Liver (tissue), 9 donors: ENCODE measurements around the gene PLN. TPM values are rescaled to one million over a fixed set of nuclear protein-coding genes. Genes with fewer than 3 reads are reported as not detected.

Source experiments
- DNase-seq: peaks from one replicate; pipeline ENCODE4 v3.0.0-alpha.2; 2017; ENCODE audit warnings: low spot score
- H3K27ac ChIP-seq, 2 donors: one replicate each; pipeline ENCODE4 v1.7.0; 2013; ENCODE audit warnings: inconsistent platforms in 2 of 2, low read length in 2 of 2, control low read depth in 1 of 2, low read depth in 1 of 2, mild to moderate bottlenecking in 1 of 2
- H3K27me3 ChIP-seq, 4 donors: one replicate each; pipeline versions ENCODE4 v1.6.1 to v1.7.0; 2013; ENCODE audit warnings: low read length in 3 of 4, inconsistent platforms in 1 of 4, mild to moderate bottlenecking in 1 of 4, moderate library complexity in 1 of 4; ENCODE audit not compliant: control insufficient read depth in 4 of 4, insufficient read depth in 4 of 4
- H3K36me3 ChIP-seq, 4 donors: one replicate each; pipeline versions ENCODE4 v1.6.1 to v1.7.0; 2013; ENCODE audit warnings: low read length in 3 of 4, mild to moderate bottlenecking in 3 of 4, low read depth in 1 of 4, moderate library complexity in 1 of 4; ENCODE audit not compliant: control insufficient read depth in 4 of 4, insufficient read depth in 3 of 4
- H3K4me1 ChIP-seq, 4 donors: one replicate each; pipeline versions ENCODE4 v1.6.1 to v1.7.0; 2013; ENCODE audit warnings: low read length in 3 of 4, mild to moderate bottlenecking in 3 of 4, moderate library complexity in 1 of 4; ENCODE audit not compliant: control insufficient read depth in 4 of 4, insufficient read depth in 4 of 4
- H3K4me3 ChIP-seq, 3 donors: one replicate each; pipeline versions ENCODE4 v1.6.1 to v1.7.0; 2013; ENCODE audit warnings: low read length in 3 of 3, control low read depth in 1 of 3, low read depth in 1 of 3, mild to moderate bottlenecking in 1 of 3
- H3K9ac ChIP-seq, 2 donors: one replicate each; pipeline ENCODE4 v1.7.0; 2013; ENCODE audit warnings: low read length in 2 of 2, mild to moderate bottlenecking in 2 of 2, moderate library complexity in 2 of 2, control low read depth in 1 of 2, low read depth in 1 of 2
- H3K9me3 ChIP-seq, 4 donors: one replicate each; pipeline versions ENCODE4 v1.6.1 to v1.7.0; 2013; ENCODE audit warnings: low read length in 3 of 4; ENCODE audit not compliant: control insufficient read depth in 4 of 4
- EGR1 ChIP-seq, 2 donors: IDR thresholded peaks; 2 replicates each; pipeline ENCODE4 v1.6.1; 2016 to 2018; ENCODE audit warnings: antibody characterized with exemption in 2 of 2, low read depth in 2 of 2
- FOXA1 ChIP-seq: IDR thresholded peaks from 2 replicates; pipeline ENCODE4 v1.6.1; 2016; ENCODE audit warnings: antibody characterized with exemption
- FOXA2 ChIP-seq: IDR thresholded peaks from 2 replicates; pipeline ENCODE4 v1.6.1; 2016; ENCODE audit warnings: antibody characterized with exemption
- GABPA ChIP-seq, 2 donors: IDR thresholded peaks in 1 of 2; conservative IDR thresholded peaks in 1 of 2; 2 replicates each; pipeline ENCODE4 v1.6.1; 2016; ENCODE audit warnings: antibody characterized with exemption in 2 of 2, mild to moderate bottlenecking in 1 of 2, moderate library complexity in 1 of 2
- HNF4A ChIP-seq, 2 donors: conservative IDR thresholded peaks; 2 replicates each; pipeline ENCODE4 v1.6.1; 2016; ENCODE audit warnings: antibody characterized with exemption in 2 of 2, mild to moderate bottlenecking in 2 of 2
- HNF4G ChIP-seq: IDR thresholded peaks from 2 replicates; pipeline ENCODE4 v1.6.1; 2016; ENCODE audit warnings: antibody characterized with exemption
- JUND ChIP-seq, 2 donors: IDR thresholded peaks; 2 replicates each; pipeline ENCODE4 v1.6.1; 2016; ENCODE audit warnings: antibody characterized with exemption in 2 of 2
- NR2F2 ChIP-seq: IDR thresholded peaks from 2 replicates; pipeline ENCODE4 v1.6.1; 2016; ENCODE audit warnings: antibody characterized with exemption
- RAD21 ChIP-seq, 2 donors: IDR thresholded peaks; 2 replicates each; pipeline ENCODE4 v1.6.1; 2016; ENCODE audit warnings: antibody characterized with exemption in 2 of 2, mild to moderate bottlenecking in 2 of 2
- RXRA ChIP-seq, 2 donors: IDR thresholded peaks; 2 replicates each; pipeline ENCODE4 v1.6.1; 2017 to 2018; ENCODE audit warnings: antibody characterized with exemption in 2 of 2, mild to moderate bottlenecking in 1 of 2
- SP1 ChIP-seq: IDR thresholded peaks from 2 replicates; pipeline ENCODE4 v1.6.1; 2018; ENCODE audit warnings: antibody characterized with exemption, mild to moderate bottlenecking
- TAF1 ChIP-seq: conservative IDR thresholded peaks from 2 replicates; pipeline ENCODE4 v1.6.1; 2016; ENCODE audit warnings: antibody characterized with exemption, mild to moderate bottlenecking
- YY1 ChIP-seq: IDR thresholded peaks from 2 replicates; pipeline ENCODE4 v1.6.1; 2016; ENCODE audit warnings: antibody characterized with exemption, mild to moderate bottlenecking
- WGBS: extraction: QIAGEN DNeasy Blood & Tissue Kit; methylation state at CpG from one replicate; pipeline ENCODE4 v1.1.7; 2013; 5-methylcytosine and 5-hydroxymethylcytosine counted together
- polyA plus RNA-seq, 2 donors: library from polyadenylated mRNA; stranded (reverse) in 1 of 2; unstranded in 1 of 2; fragments of 200-250 nt in 1 of 2; fragments of >200 nt in 1 of 2; fragmentation: Nextera tagmentation in 1 of 2; extraction: Ambion mirVana in 1 of 2; gene quantifications; one replicate each; pipeline versions ENCODE4 v1.2.1 to v1.2.3, GENCODE V29; 2013 to 2015
- total RNA-seq, 2 donors: library from RNA; depleted of rRNA; stranded (reverse); fragments of >200 nt; gene quantifications; one replicate each; pipeline ENCODE4 v1.2.3, GENCODE V29; 2014
- TF ChIP-seq, protein P1 (sequence below): IDR thresholded peaks from 2 replicates; pipeline ENCODE4 v1.6.1; 2016; ENCODE audit warnings: antibody characterized with exemption, mild to moderate bottlenecking
- TF ChIP-seq, protein P2 (sequence below): fragments of 150-350 bp; IDR thresholded peaks from 2 replicates; pipeline ENCODE4 v1.5.1; 2017; ENCODE audit warnings: improper control_type of control experiment, low read depth, low read length; ENCODE audit not compliant: missing input control
- TF ChIP-seq, protein P3 (sequence below): IDR thresholded peaks from 2 replicates; pipeline ENCODE4 v1.6.1; 2016; ENCODE audit warnings: antibody characterized with exemption
- TF ChIP-seq, protein P4 (sequence below): IDR thresholded peaks from 2 replicates; pipeline ENCODE4 v1.6.1; 2016; ENCODE audit warnings: antibody characterized with exemption
- TF ChIP-seq, protein P5 (sequence below): IDR thresholded peaks from 2 replicates; pipeline ENCODE4 v1.6.1; 2016; ENCODE audit warnings: antibody characterized with exemption
- donor health status: healthy.
- donor health status: healthy.
- donor health status: healthy.
- donor health status: healthy.
- donor health status: healthy.

Gene PLN
- total and polyA plus RNA-seq, 4 donors: 0.14 to 1.3 (median 0.44) TPM

DNA sequence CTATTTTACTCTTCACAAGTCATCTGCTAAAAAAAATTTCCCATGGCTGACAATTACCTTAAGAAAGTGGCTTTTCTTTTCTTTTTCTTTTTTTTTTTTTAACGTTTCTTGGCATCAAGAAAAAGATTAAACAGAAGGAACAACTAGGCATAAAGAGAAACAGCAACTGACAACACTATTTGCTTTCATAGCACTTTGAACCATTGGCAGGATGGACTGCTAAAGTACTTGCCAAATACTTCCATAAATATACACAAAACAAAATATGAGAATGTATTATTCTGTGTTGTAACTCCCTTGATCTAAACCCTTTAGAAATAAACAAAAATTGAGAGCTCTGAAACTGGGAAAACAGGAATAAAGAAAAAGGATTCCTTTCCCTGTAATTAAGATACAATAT lies 20.0 kb upstream of the PLN start:
- 21% methylated on average over 1 of the region's 1 CpG for WGBS
- Histone ChIP-seq H3K4me1 (no peaks in the 10 kb centered on the region), H3K9ac (no peak overlapping the region), H3K36me3 (peaks cover 0 to under 1% (median 0%) of the 10 kb centered on the region in 4 donors), H3K4me3 (no peak overlapping the region), H3K27ac (no peak overlapping the region), H3K9me3 (peaks cover 0 to 2% (median 0%) of the 10 kb centered on the region in 4 donors), H3K27me3 (no peaks in the 10 kb centered on the region)
- no peak for TF ChIP-seq FOXA2
- TF ChIP-seq HNF4A (conservative IDR thresholded peaks at IDR 0.05): peak in 1 of 2 donors; percentile 13
- DNase-seq: no peak

DNA sequence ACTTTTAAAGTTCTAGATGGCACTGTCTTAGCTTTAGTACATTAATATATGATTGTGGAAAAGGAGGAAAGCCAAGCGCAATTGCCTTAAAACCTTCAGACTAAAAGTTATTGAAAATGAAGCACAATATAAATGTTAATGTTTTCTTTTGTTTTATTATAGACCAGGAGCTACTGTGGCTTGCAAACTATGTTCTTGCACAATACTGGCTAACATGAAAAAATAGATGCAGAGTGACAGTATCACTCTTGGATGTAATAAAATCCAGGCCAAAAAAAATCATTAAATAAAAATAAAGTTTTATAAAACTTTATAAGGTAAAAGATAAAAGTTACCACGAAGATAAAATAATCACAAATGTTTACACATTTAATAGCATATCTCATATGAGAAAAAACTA lies 18.3 kb upstream of the PLN start:
- Histone ChIP-seq H3K9me3 (peaks cover 0 to 2% (median 0%) of the 10 kb centered on the region in 4 donors), H3K4me3 (no peak overlapping the region), H3K27ac (no peak overlapping the region), H3K36me3 (no peaks in the 10 kb centered on the region), H3K4me1 (no peaks in the 10 kb centered on the region), H3K27me3 (no peaks in the 10 kb centered on the region), H3K9ac (no peak overlapping the region)
- TF ChIP-seq NR2F2 (no peak), FOXA1 (no peak), TAF1 (no peak), JUND (IDR thresholded peaks at IDR 0.05) (no peak), YY1 (no peak), HNF4A (conservative IDR thresholded peaks at IDR 0.05) (no peak), EGR1 (IDR thresholded peaks at IDR 0.05; ENCODE audit: low read depth in 2 of 2) (no peak), HNF4G (no peak), RAD21 (IDR thresholded peaks at IDR 0.05) (no peak), SP1 (no peak), RXRA (IDR thresholded peaks at IDR 0.05) (no peak), FOXA2 (no peak), GABPA (IDR thresholded peaks at IDR 0.05 in 1 of 2, conservative IDR thresholded peaks at IDR 0.05 in 1 of 2) (no peak)
- TF ChIP-seq, protein P1, sequence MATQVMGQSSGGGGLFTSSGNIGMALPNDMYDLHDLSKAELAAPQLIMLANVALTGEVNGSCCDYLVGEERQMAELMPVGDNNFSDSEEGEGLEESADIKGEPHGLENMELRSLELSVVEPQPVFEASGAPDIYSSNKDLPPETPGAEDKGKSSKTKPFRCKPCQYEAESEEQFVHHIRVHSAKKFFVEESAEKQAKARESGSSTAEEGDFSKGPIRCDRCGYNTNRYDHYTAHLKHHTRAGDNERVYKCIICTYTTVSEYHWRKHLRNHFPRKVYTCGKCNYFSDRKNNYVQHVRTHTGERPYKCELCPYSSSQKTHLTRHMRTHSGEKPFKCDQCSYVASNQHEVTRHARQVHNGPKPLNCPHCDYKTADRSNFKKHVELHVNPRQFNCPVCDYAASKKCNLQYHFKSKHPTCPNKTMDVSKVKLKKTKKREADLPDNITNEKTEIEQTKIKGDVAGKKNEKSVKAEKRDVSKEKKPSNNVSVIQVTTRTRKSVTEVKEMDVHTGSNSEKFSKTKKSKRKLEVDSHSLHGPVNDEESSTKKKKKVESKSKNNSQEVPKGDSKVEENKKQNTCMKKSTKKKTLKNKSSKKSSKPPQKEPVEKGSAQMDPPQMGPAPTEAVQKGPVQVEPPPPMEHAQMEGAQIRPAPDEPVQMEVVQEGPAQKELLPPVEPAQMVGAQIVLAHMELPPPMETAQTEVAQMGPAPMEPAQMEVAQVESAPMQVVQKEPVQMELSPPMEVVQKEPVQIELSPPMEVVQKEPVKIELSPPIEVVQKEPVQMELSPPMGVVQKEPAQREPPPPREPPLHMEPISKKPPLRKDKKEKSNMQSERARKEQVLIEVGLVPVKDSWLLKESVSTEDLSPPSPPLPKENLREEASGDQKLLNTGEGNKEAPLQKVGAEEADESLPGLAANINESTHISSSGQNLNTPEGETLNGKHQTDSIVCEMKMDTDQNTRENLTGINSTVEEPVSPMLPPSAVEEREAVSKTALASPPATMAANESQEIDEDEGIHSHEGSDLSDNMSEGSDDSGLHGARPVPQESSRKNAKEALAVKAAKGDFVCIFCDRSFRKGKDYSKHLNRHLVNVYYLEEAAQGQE: no peak
- TF ChIP-seq, protein P2, sequence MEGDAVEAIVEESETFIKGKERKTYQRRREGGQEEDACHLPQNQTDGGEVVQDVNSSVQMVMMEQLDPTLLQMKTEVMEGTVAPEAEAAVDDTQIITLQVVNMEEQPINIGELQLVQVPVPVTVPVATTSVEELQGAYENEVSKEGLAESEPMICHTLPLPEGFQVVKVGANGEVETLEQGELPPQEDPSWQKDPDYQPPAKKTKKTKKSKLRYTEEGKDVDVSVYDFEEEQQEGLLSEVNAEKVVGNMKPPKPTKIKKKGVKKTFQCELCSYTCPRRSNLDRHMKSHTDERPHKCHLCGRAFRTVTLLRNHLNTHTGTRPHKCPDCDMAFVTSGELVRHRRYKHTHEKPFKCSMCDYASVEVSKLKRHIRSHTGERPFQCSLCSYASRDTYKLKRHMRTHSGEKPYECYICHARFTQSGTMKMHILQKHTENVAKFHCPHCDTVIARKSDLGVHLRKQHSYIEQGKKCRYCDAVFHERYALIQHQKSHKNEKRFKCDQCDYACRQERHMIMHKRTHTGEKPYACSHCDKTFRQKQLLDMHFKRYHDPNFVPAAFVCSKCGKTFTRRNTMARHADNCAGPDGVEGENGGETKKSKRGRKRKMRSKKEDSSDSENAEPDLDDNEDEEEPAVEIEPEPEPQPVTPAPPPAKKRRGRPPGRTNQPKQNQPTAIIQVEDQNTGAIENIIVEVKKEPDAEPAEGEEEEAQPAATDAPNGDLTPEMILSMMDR: no peak
- TF ChIP-seq, protein P3, sequence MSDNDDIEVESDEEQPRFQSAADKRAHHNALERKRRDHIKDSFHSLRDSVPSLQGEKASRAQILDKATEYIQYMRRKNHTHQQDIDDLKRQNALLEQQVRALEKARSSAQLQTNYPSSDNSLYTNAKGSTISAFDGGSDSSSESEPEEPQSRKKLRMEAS: no peak
- TF ChIP-seq, protein P4, sequence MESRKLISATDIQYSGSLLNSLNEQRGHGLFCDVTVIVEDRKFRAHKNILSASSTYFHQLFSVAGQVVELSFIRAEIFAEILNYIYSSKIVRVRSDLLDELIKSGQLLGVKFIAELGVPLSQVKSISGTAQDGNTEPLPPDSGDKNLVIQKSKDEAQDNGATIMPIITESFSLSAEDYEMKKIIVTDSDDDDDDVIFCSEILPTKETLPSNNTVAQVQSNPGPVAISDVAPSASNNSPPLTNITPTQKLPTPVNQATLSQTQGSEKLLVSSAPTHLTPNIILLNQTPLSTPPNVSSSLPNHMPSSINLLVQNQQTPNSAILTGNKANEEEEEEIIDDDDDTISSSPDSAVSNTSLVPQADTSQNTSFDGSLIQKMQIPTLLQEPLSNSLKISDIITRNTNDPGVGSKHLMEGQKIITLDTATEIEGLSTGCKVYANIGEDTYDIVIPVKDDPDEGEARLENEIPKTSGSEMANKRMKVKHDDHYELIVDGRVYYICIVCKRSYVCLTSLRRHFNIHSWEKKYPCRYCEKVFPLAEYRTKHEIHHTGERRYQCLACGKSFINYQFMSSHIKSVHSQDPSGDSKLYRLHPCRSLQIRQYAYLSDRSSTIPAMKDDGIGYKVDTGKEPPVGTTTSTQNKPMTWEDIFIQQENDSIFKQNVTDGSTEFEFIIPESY: no peak
- TF ChIP-seq, protein P5, sequence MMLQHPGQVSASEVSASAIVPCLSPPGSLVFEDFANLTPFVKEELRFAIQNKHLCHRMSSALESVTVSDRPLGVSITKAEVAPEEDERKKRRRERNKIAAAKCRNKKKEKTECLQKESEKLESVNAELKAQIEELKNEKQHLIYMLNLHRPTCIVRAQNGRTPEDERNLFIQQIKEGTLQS: no peak
- 85% methylated on average over 2 of the region's 2 CpGs for WGBS
- DNase-seq: no peak
